Spleen (tissue), 7 donors: ENCODE data around the gene NPB.

Experiments used
- POLR2AphosphoS5 ChIP-seq, 3 donors: sonication (generic); formaldehyde crosslinking; IDR thresholded peaks; one replicate each; pipeline ENCODE4 v1.5.1; 2017; ENCODE audit warnings: antibody characterized with exemption in 3 of 3
- TF ChIP-seq, protein P1 (sequence below), 11 experiments: fragments of 200-600 bp in 7 of 11; fragments of 450-650 bp in 4 of 11; sonication (generic) in 4 of 11; IDR thresholded peaks in 8 of 11; conservative IDR thresholded peaks in 3 of 11; 1 replicate in 7 of 11; 2 replicates in 4 of 11; pipeline versions ENCODE4 v1.4.0 to v1.8.0; 2016 to 2021; ENCODE audit warnings: antibody characterized with exemption in 11 of 11, inconsistent platforms in 4 of 11, mild to moderate bottlenecking in 1 of 11
- donor health status: DM: no; HTN: no; CAD: no; lungs with moderate emphysema.
- donor health status: DM: no; HTN: no; CAD: no.
- donor health status: DM: no; HTN: no; CAD: no.

DNA sequence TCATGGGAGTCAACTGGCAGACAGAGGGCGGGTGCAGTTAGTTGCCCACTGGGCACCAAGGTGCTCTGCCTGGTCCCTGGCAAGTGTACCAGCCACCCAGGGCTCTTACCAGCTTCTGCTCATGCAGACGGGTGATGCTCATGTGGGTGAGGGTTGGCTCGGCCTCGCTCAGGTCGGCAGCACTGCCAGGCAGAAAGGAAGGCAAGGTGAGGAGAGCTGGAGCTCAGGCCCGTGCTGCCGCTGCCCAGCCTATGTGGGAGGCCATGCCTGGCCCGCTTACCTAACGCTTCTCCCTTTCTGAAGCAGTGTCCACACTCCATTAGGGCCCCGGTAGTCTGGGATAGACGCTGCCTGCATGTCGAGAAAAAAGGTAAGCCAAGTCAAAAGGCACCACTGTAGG, 13.3 kb downstream of the NPB start:
- TF ChIP-seq, protein P1, sequence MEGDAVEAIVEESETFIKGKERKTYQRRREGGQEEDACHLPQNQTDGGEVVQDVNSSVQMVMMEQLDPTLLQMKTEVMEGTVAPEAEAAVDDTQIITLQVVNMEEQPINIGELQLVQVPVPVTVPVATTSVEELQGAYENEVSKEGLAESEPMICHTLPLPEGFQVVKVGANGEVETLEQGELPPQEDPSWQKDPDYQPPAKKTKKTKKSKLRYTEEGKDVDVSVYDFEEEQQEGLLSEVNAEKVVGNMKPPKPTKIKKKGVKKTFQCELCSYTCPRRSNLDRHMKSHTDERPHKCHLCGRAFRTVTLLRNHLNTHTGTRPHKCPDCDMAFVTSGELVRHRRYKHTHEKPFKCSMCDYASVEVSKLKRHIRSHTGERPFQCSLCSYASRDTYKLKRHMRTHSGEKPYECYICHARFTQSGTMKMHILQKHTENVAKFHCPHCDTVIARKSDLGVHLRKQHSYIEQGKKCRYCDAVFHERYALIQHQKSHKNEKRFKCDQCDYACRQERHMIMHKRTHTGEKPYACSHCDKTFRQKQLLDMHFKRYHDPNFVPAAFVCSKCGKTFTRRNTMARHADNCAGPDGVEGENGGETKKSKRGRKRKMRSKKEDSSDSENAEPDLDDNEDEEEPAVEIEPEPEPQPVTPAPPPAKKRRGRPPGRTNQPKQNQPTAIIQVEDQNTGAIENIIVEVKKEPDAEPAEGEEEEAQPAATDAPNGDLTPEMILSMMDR (IDR thresholded peaks at IDR 0.05 in 8 of 11, conservative IDR thresholded peaks at IDR 0.05 in 3 of 11): no peak
- no peak for TF ChIP-seq POLR2AphosphoS5 (IDR thresholded peaks at IDR 0.05)
